HG03342 (cell line): ENCODE measurements around the gene TBXAS1.
"Not testable (repeated sequence)": the region's sequence is repeated elsewhere in the genome, so short reads cannot be mapped to it uniquely, and the experiment has no call there.

Experiments
- ATAC-seq: cut with Tn5 transposase; IDR thresholded peaks from one replicate; pipeline ENCODE4 v1.9.1; 2021; ENCODE audit warnings: mild to moderate bottlenecking, moderate library complexity; ENCODE audit not compliant: unreplicated experiment

TBXAS1 gene

GRCh38 chr7:139825666-139826290 lies 3.3 kb upstream of the TBXAS1 start:
- no peak for ATAC-seq

GRCh38 chr7:139827042-139827441 lies 2.0 kb upstream of the TBXAS1 start:
- no peak for ATAC-seq

GRCh38 chr7:139828446-139828845 lies 618 bp upstream of the TBXAS1 start:
- no peak for ATAC-seq

- ATAC-seq = no peak
These were observed 682 bp downstream of the TBXAS1 start for GRCh38 chr7:139829775-139830117.

- ATAC-seq = no peak
These were observed 1.2 kb downstream of the TBXAS1 start for GRCh38 chr7:139830292-139830691.

GRCh38 chr7:139830782-139831501 lies 1.9 kb downstream of the TBXAS1 start:
- ATAC-seq = peak; percentile 51

- not testable (repeated sequence) for ATAC-seq
These were observed 6.8 kb downstream of the TBXAS1 start for GRCh38 chr7:139835848-139836247.

- ATAC-seq = not testable (repeated sequence)
These were observed 8.2 kb downstream of the TBXAS1 start for GRCh38 chr7:139837291-139837690.

GRCh38 chr7:139838276-139838675 lies 9.2 kb downstream of the TBXAS1 start:
- no peak for ATAC-seq

GRCh38 chr7:139838876-139839275 lies 9.8 kb downstream of the TBXAS1 start:
- no peak for ATAC-seq

- no peak for ATAC-seq
These were observed 11.7 kb downstream of the TBXAS1 start for GRCh38 chr7:139840776-139841175.

- peak; percentile 88 for ATAC-seq
These were observed 13.5 kb downstream of the TBXAS1 start for GRCh38 chr7:139842401-139843210.

GRCh38 chr7:139843211-139843537 lies 14.1 kb downstream of the TBXAS1 start:
- ATAC-seq = not testable (repeated sequence)

GRCh38 chr7:139844779-139845442 lies 15.8 kb downstream of the TBXAS1 start:
- no peak for ATAC-seq

- no peak for ATAC-seq
These were observed 16.4 kb downstream of the TBXAS1 start for GRCh38 chr7:139845443-139845805.

GRCh38 chr7:139846297-139846696 lies 17.2 kb downstream of the TBXAS1 start:
- ATAC-seq = no peak

GRCh38 chr7:139848274-139848673 lies 19.2 kb downstream of the TBXAS1 start:
- no peak for ATAC-seq

GRCh38 chr7:139850906-139851305 lies 21.8 kb downstream of the TBXAS1 start:
- ATAC-seq = no peak

GRCh38 chr7:139851770-139852481 lies 22.9 kb downstream of the TBXAS1 start:
- no peak for ATAC-seq

GRCh38 chr7:139852482-139852845 lies 23.4 kb downstream of the TBXAS1 start:
- no peak for ATAC-seq
